HG03342 (cell line): ENCODE results near the gene GABBR1.
A peak's percentile ranks its signal among the peaks of the same experiment; 100 is the strongest.
"Not testable (repeated sequence)": the region's sequence is repeated elsewhere in the genome, so short reads cannot be mapped to it uniquely, and the experiment has no call there.

ENCODE experiments used
- ATAC-seq: cut with Tn5 transposase; IDR thresholded peaks from one replicate; pipeline ENCODE4 v1.9.1; 2021; ENCODE audit warnings: mild to moderate bottlenecking, moderate library complexity; ENCODE audit not compliant: unreplicated experiment

Gene GABBR1

DNA sequence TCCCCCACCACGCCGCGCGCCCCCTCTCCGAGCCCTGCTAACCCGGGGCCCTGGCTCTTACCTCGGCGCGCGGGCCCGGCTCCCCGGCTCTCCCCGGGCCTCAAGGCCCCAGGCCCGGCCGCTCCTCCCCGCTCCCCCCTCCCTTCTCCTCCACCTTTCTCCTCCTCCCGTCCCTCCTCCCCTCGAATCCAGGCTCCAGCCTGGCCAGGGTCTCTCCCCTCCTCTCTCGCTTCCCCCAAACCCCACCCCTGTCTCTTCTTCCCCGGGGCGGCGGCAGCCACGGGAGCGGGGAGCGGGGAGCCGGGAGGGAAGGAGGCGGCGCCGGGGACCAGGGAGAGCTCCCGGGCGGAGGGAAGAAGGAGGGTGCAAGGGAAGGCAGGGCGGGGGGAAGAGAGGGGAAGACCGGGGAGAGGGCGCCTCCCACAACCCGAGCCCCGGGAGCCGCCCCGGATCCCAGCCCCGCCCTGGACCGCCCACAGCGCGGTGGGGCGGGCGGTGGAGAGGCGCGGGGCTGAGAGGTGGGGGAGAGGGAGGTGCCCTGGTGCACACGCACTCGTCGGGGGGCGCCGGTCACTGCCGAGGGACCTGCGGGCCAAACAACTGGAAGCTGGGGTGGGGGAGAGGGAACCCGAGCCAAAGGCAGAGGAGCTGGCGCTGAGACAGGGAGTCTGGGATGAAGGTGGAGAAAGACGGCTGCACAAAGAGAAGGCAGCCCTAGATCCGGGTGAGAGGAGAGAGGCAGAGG is at the start of gene GABBR1:
TSS of gene GABBR1 (minus strand) at position 395 of the 745 bp plus-strand sequence. CDS start 798 bp downstream, outside the sequence.
- ATAC-seq: peak; percentile 68

DNA sequence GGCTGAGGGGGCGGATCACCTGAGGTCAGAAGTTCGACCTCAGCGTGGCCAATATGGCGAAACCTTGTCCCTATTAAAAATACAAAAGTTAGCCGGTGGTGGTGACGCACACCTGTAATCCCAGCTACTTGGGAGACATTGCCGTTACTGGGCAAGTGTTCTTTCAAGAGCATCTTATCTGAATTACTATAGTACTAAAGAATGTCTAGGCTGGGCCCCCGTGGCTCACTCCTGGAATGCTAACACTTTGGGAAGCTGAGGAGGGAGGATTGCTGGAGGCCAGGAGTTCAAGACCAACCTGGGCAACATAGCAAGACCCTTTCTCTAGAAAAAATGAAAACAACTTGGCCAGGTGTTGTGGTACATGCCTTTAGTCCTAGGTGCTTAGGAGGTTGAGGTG is 48.8 kb upstream of the GABBR1 start:
- ATAC-seq: no peak

DNA sequence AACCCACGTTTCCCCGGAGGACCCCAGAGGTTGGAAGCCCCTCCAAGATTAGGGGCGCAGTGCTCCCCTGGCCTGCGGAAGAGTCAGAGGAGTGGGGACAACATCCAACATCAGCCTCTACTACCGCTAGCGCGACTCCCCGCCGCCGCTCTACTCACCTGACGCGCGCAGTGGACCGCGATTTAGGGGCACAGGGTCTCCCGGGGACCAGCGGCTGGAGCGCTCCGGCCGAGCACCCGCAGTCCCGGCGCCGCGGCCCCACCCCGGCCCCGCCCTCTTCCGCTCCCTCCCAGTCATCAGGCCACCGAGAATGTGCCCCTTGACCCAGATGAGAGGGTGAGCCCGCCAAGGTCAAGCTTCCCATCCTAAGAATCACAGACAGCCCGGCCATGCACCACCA is 47.9 kb upstream of the GABBR1 start, which contains the start of gene ZFP57:
TSS of gene ZFP57 (minus strand) at position 249 of the 400 bp plus-strand sequence. CDS start 4,149 bp downstream, outside the sequence.
- ATAC-seq: no peak

DNA sequence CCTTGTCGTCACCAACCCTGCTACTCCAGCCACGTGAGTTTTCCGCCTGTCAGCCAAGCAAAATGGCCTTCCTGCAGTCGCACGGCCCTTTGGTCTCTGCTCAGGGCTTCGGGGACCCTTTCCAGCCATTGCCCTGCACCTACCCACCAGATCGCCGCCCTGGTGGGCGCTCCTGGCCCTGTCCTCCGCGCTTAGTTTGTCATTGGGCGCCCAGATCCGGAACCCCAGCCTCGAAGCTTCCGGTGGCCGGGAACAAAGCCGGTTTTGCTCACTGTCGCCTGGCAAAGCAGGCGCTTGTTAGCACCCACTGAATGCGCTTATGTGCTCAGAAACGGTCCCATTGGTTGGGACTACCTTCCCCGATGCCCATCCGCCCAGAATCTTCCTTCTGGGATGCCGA is 47.4 kb upstream of the GABBR1 start:
- no peak for ATAC-seq

DNA sequence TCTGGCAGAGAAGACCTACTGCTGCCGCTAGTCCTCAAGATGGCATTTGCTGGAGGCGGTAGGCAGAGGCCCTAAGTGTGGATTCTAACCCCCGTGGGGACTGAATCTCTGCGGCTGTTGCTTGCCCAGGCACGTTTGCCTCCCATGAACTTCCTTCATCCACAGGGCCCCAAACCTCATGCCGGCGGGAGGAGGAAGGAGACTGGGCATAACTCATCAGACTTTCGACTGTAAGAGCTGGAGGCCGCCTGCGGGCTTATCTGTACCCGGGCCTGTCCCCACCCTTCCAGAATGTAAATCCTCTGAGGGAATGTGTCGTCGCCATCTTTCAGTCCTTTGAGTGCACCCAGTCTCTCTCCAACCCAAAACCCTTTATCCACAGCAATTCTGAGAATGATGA is 47.0 kb upstream of the GABBR1 start:
- no peak for ATAC-seq

DNA sequence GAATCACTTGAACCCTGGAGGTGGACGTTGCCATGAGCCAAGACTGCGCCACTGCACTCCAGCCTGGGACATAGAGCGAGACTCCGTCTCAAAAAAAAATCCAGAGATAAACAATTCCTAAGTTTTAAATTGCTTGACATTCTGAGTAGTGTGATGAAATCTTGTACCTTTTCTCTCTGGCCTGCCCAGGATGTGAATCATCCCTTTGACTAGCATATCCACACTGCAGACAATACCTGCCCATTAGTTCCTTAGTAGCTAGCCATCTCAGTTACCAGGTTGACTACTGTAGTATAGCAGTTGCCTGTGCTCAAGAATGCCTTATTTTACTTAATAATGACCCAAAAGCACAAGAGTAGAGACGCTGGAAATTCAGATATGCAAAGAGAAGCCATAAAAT is 45.1 kb upstream of the GABBR1 start:
- ATAC-seq: no peak

DNA sequence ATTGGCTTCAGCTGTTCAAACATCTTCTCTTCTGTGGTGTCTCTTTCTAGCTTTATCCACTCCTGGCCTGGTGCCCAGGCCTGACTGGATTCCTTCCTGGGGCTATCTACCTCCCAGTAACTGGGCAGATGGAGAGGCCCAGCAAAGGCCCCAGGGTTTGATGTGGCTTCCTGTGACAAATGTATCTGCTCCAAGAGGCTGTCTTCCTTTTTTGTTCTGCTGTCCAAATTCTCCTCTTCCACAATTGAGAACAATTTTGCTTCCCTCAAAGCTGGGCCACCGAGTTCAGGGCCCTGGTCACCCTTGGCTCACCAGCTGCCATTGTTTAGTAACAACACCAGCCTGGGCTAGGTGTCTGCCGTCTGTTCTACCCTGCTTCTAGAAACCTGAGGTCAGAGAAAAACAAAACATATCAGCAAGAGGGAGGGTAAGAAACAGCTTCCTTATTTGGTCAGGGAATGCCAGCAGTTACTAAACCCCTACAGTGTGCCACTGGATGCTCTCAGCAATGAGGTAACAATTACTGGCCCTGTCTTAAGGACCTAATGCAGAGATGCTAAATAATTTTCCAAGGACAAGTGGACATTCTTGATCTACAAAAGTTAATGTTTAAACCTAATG is 44.1 kb upstream of the GABBR1 start:
- no peak for ATAC-seq

DNA sequence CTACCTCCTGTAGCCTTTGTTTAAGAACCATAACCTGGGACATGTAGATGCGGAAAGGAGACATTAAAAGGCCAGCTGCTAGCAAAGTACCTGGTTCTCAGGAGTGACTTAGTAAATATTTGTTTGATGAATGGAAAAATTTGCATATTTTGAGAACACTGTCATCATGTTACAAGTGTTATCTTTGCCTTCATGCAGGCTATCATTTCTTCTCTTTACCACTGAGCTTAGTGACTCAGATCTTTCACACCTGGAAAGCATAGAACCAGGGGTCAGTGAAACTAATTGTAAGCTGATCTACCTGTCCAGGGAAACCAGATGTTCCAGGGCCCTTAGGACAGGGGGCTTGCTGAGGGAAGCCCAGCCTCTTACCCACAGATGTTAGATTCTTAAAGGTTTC is 42.6 kb upstream of the GABBR1 start:
- ATAC-seq: no peak

DNA sequence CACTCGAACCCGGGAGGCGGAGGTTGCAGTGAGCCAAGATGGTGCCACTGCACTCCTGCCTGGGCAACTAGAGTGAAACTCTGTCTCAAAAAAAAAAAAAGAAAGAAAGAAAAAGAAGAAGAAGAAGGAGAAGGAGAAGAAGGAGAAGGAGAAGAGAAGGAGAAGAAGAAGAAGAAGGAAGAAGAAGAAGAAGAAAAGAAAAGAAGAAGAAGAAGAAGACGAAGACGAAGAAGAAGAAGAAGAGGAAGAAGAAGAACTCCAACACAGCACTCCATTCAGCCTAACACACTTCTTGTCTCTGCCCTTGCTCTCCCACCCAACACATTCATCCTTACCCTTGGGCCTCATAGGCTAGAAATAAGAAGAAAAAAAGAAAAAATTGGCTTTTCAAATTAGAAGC is 41.0 kb upstream of the GABBR1 start:
- no peak for ATAC-seq

DNA sequence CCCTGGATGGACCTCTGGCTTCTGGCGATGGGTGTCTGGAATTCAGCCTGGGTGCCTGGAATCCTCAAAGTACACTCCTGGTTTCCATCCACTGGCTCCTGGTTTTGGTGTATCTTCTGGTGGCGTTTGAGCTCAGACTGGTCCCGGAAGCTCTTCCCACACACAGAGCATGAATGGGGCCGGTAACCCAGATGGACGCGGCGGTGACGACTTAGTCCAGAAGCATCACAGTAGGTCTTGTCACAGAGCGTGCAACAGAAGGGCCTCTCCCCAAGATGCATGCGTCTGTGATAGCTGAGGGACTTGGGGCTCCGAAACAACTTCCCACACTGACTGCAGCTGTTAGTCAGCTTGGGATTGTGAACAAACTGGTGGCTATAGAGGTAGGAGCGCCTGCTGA is 40.2 kb upstream of the GABBR1 start:
- ATAC-seq: no peak

DNA sequence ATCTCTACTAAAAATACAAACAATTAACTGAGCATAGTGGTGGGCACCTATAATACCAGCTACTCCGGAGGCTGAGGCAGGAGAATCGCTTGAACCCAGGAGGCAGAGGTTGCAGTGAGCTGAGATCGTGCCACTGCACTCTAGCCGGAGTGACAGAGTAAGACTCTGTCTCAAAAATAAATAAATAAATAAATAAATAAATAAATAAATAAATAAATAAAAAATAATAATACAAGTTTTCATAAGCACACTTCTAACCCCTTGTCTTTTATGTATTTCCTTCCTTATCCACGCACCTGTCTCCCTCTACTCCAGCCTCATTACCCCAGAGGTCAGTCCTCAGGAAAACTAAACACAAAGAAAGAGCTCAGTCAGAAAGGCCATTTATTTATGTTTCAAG is 39.1 kb upstream of the GABBR1 start:
- not testable (repeated sequence) for ATAC-seq

DNA sequence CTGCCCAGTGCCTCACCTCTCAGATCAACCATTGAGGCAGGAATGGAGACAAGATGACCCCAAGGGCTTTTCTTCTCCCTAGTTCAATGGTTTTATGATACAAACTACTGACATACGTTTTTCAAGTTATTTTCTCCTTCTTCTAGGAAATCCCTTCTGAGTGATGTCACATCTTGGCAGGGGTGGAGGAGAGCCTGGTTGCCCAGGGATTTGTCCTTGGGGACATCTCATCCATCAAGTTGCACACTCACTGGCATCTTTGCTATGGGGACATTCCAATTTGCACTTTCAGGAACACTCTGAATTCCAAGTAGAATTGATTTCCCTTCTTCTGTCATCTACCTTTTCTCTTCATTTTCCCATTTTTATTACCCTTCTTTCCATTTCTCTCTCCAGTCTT is 38.0 kb upstream of the GABBR1 start:
- ATAC-seq: no peak

DNA sequence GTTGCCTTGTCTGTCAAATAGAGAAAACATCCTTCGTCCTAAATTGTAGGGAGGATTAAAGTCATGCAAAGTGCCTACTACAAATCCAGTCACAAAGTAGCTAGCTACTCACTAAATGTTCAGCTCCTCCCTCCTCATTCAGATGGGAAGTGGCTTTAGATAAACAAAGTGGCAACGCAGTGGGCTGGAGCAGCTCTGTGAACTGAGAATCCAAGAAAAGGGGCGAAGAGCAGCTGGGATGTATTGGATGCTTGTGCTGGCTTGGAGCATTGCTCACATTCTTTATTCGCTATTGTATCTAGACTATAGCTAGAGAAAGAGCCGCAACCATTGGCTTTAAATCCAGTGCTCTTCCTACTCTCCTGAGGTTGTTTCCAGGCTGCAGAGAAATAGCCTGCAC is 34.2 kb upstream of the GABBR1 start:
- ATAC-seq: no peak

DNA sequence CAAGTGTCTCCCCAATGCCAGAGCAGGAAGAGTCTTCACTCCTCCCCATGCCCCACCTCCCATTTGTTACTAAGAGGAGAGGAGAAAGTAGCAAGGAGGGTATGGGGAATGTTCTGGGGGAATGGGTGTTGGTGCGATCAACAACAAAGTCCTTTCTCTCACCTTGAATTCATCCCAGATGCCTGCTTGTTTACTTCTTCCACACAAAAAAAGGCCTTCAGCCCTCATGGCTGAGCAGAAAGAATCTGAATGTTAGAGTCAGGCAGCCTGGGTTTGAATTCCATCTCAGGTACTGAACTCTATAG is 33.8 kb upstream of the GABBR1 start:
- no peak for ATAC-seq

DNA sequence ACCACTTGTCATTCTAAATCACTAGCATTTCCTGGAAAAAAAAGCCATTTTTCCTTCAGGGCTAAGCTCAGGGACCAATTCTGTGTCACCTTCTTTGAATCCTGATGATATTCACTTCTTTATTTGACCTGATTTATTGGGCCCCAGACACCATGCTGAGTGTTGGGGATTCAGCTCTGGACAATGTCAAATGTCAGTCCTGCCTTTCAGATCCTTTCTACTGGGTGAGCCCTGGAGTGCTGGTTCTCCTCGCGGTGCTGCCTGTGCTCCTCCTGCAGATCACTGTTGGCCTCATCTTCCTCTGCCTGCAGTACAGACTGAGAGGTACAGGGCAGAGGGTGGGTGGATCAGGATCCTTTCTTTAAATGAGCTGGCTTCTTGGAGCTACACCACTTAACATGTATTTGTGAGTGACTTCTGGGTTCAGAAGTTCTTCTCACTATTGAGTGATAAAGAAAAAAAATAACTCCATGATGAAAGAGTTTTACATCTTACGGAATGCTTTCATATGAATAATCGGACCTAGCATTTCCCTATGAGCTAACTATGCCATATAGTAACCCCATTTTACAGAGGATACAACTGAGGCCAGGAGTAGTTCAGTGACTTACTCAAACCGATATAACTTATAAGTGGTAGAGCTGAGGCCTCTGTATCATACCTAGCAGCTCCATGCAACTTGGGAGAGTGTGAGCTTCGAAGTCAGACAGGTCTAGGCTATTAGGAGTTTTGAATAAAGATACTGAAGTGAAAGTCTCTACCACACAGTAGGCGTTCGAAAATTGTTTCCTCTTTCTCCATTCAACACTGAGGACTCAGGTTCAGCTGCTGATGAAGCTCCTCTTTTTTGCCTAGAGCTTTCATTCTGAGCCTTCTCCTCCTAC is 33.2 kb upstream of the GABBR1 start:
- no peak for ATAC-seq

DNA sequence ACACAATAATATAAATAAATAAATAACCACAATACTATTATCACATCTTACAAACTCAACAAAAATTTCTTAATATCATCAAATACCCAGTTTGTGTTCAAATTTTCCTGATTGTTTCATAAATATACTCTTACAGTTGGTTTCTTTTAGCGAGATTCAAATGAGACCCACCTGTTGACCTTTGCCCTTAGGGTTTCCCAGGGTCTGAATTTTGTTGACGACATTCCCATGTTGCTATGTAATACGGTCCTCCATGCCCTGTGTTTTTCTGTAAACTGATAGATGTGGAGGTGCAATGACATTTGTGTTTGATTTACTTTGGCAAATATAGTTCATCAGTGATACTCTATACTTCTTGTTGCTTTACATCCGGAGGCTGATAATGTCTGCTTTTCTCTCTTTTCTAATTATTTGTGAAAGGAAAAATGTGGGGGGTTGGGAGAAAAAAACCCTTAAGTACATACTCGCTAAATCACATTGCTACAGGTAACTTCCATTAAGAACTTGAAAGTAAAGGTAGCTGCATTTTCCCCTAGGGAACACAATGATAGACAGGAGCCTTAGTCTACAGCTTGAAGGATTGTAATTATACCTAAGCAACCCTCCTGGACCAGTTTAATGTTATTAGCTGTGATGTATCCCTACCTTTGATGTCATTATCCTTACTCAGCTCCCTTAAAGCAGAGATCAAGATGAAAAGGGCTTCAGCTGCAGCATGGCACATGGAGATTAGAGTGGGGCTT is 30.5 kb upstream of the GABBR1 start:
- ATAC-seq: no peak

DNA sequence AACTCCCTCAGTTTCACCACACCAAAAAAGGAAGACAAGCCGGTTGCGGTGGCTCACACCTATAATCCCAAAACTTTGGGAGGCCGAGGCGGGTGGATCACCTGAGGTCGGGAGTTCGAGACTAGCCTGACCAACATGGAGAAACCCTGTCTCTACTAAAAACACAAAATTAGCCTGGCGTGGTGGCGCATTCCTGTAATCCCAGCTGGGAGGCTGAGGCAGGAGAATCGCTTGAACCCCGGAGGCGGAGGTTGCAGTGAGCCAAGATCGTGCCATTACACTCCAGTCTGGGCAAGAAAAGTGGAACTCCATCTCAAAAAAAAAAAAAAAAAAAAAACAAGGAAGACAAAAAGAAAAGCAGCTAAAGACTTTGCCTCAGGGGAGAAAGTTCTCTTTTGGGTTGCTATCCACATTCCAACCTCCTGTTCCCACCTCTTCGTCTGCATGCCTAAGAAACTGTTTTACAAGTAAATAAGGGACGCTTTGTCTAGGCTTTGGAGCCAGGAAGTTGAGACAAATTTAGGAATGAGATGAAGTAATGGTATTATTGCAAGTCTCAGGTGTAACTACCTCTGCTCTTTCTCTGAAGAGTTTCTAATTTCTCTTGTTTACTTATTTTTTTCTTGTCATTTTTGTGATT is 28.6 kb upstream of the GABBR1 start:
- not testable (repeated sequence) for ATAC-seq

DNA sequence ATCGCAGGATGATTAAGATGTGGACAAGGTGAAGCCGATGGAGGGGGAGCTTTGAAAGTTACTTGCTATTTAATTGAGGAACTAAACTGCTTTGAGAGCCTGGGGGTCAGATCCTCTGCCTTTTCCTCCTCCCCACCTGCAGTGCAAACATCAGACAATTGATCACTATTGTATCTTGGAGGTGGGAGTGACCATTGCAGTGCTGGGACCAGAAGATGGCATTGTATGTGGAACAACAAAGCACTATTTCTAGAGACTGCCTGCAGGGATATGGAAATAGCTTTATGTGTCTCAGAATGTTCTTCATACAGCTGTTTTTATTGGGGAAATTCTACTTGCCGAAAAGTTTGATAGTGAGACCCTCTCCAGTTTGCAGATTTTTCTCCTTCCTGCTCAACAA is 28.1 kb upstream of the GABBR1 start:
- ATAC-seq: no peak

DNA sequence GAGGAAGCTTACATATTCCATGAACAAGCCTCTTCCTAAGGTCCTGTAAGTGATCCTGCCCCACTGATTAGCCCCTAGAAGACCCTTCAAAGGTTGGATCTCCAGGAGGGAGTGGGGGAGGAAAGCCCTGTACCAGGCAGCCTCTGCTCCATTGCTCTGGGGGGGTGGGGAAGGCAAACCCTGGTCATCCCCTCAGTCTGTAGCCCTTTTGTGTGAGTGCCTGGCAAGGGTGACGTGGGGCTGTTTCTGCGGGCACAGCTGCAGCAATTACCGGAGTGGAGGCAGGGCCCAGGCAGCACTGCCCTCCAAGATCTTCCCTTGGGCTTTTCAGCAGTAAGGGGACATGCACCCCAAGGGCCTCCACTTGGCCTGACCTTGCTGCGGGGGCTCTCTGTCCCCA is 23.8 kb upstream of the GABBR1 start, which contains the start of gene MOG:
TSS of gene MOG (plus strand) at position 295 of the 400 bp plus-strand sequence. CDS start 118 bp downstream, outside the sequence.
- ATAC-seq: no peak

DNA sequence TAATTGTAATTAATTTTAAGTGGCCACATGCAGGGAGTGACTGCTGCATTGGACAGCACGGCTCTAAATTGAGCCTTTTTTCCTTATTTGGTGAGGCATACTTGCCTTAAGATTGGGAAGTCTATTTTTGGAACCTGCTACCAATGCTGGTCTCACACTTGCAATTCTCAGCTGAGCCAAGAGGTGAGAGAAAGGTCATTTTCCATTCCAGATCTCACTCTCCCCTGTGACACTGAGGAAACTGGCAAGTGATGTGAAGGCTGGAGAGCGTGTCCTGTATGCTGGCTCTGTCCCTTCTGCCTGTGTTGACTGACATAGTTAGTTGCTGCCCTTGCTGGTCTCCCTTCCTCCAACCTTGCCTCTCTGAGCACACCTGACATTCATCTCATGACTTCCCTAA is 23.2 kb upstream of the GABBR1 start:
- no peak for ATAC-seq
